ENCODE measurements around the gene DOCK11. TPM values are rescaled to one million over a fixed set of nuclear protein-coding genes. Genes with fewer than 3 reads are reported as not detected.

DOCK11 gene
- total RNA-seq, 1 experiment from 2014 or later, result 2.1 TPM

DNA sequence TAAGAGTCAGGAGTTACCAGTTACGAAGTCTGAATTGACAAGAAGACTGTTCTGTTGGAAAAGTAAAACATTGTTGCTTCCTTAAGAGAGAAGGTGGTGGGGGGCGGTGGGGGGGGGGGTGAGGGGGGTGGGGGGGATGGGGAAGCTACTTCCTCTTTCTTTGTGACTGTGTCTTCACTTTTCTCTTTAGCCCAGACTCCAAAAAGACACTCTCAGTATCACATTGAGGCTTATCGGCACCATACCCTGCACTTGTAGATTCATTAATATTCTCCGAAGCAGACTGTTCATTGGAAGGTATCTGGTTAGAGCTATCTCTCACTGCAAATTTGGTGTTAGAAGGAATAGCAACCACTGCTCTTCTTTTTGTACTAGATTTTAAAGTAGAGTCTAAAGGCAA lies 137.2 kb downstream of the DOCK11 start:
- H3K4me3 ChIP-seq (ENCODE audit: low read depth, low read length, poor library complexity, severe bottlenecking), result no peak overlapping the region
- H3K27me3 ChIP-seq (replicated peaks; ENCODE audit: insufficient read depth, low read depth, low read length, poor library complexity), result peaks cover 5% of the 10 kb centered on the region
- POLR2A ChIA-PET (ENCODE audit: low non-redundant PET), result no interaction called here
- no peaks in the 10 kb centered on the region for H3K36me3 ChIP-seq (ENCODE audit: insufficient read depth, low read length, poor library complexity, severe bottlenecking)
- no TSS peak for BruUV-seq (replicated peaks)
- DNase-seq (ENCODE audit: low spot score), result no peak
- H3K27ac ChIP-seq (ENCODE audit: low read depth, low read length, poor library complexity, severe bottlenecking), result no peak overlapping the region
- CTCF ChIA-PET, result no interaction called here
- H3K9me3 ChIP-seq (ENCODE audit: low read depth, low read length, poor library complexity, severe bottlenecking), result no peaks in the 10 kb centered on the region
- TF ChIP-seq CTCF (conservative IDR thresholded peaks at IDR 0.05; ENCODE audit: low read depth, low read length) (no peak), EZH2 (IDR thresholded peaks at IDR 0.05; ENCODE audit: borderline replicate concordance, low read depth, low read length, poor library complexity, severe bottlenecking) (no peak)
- intact Hi-C loops (cut with micrococcal nuclease; ENCODE audit: unreplicated experiment), result no loop called here
- H3K4me1 ChIP-seq (ENCODE audit: insufficient read depth, low read length, poor library complexity, severe bottlenecking), result no peaks in the 10 kb centered on the region

- H3K4me3 ChIP-seq (ENCODE audit: low read depth, low read length, poor library complexity, severe bottlenecking), result no peak overlapping the region
- BruUV-seq (replicated peaks), result no TSS peak
- TF ChIP-seq CTCF (conservative IDR thresholded peaks at IDR 0.05; ENCODE audit: low read depth, low read length), result no peak
- TF ChIP-seq EZH2 (IDR thresholded peaks at IDR 0.05; ENCODE audit: borderline replicate concordance, low read depth, low read length, poor library complexity, severe bottlenecking), result no peak
- peaks cover 4% of the 10 kb centered on the region for H3K27me3 ChIP-seq (replicated peaks; ENCODE audit: insufficient read depth, low read depth, low read length, poor library complexity)
- POLR2A ChIA-PET (ENCODE audit: low non-redundant PET), result no interaction called here
- no peaks in the 10 kb centered on the region for H3K36me3 ChIP-seq (ENCODE audit: insufficient read depth, low read length, poor library complexity, severe bottlenecking)
- DNase-seq (ENCODE audit: low spot score), result no peak
- intact Hi-C loops (cut with micrococcal nuclease; ENCODE audit: unreplicated experiment), result no loop called here
- H3K27ac ChIP-seq (ENCODE audit: low read depth, low read length, poor library complexity, severe bottlenecking), result no peak overlapping the region
- no peaks in the 10 kb centered on the region for H3K9me3 ChIP-seq (ENCODE audit: low read depth, low read length, poor library complexity, severe bottlenecking)
- H3K4me1 ChIP-seq (ENCODE audit: insufficient read depth, low read length, poor library complexity, severe bottlenecking), result no peaks in the 10 kb centered on the region
- CTCF ChIA-PET, result no interaction called here
Observed at GRCh38 chrX:118633530-118633929, 137.9 kb downstream of the DOCK11 start.

DNA sequence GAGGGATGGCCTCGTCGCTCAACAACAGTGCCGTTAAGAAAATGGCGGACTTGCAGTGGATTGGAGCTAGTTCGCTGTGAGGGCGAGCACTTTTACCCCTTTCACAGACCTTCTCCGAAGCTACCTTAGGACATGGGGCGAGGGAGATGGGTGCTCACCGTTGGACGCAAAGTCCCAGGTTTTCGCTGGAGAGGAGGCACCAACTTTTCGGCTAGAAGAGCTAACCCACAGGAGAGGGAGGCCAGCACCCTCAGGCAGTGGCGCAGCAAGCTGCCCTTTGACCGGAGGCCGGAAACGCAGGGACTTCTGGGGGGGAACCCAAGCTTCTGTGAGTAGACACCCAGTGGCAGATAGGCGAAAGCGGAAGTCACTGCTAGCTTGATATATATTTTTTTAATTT lies 138.7 kb downstream of the DOCK11 start:
- no peak overlapping the region for H3K4me3 ChIP-seq (ENCODE audit: low read depth, low read length, poor library complexity, severe bottlenecking)
- intact Hi-C loops (cut with micrococcal nuclease; ENCODE audit: unreplicated experiment), result no loop called here
- POLR2A ChIA-PET (ENCODE audit: low non-redundant PET), result no interaction called here
- H3K9me3 ChIP-seq (ENCODE audit: low read depth, low read length, poor library complexity, severe bottlenecking), result no peaks in the 10 kb centered on the region
- no peak for DNase-seq (ENCODE audit: low spot score)
- H3K4me1 ChIP-seq (ENCODE audit: insufficient read depth, low read length, poor library complexity, severe bottlenecking), result no peaks in the 10 kb centered on the region
- peaks cover 8% of the 10 kb centered on the region for H3K27me3 ChIP-seq (replicated peaks; ENCODE audit: insufficient read depth, low read depth, low read length, poor library complexity)
- BruUV-seq (replicated peaks), result no TSS peak
- H3K36me3 ChIP-seq (ENCODE audit: insufficient read depth, low read length, poor library complexity, severe bottlenecking), result no peaks in the 10 kb centered on the region
- TF ChIP-seq EZH2 (IDR thresholded peaks at IDR 0.05; ENCODE audit: borderline replicate concordance, low read depth, low read length, poor library complexity, severe bottlenecking) (no peak), CTCF (conservative IDR thresholded peaks at IDR 0.05; ENCODE audit: low read depth, low read length) (no peak)
- CTCF ChIA-PET, result interaction anchor here (0.5 kb wide), 1 partner anchor 32 kb away, joined by 3 read pairs; no protein-coding TSS in a partner anchor
- no peak overlapping the region for H3K27ac ChIP-seq (ENCODE audit: low read depth, low read length, poor library complexity, severe bottlenecking)
